Mammary epithelial cell (primary cell): ENCODE results near the gene EMCN.

Experiments
- EZH2 ChIP-seq: IDR thresholded peaks from 2 replicates; pipeline ENCODE4 v1.6.1; 2012; ENCODE audit warnings: low read length, inconsistent platforms, borderline replicate concordance
- TF ChIP-seq, protein P1 (sequence below), 2 donors: IDR thresholded peaks in 1 of 2; conservative IDR thresholded peaks in 1 of 2; 2 replicates each; pipeline ENCODE4 v1.5.1; 2011 to 2012; ENCODE audit warnings: inconsistent platforms in 2 of 2, low read length in 2 of 2, mild to moderate bottlenecking in 2 of 2, control low read depth in 1 of 2, low read depth in 1 of 2; ENCODE audit not compliant: insufficient read depth in 1 of 2; ENCODE audit errors: extremely low read depth in 1 of 2

GRCh38 chr4:100417565-100417964, 100.3 kb downstream of the EMCN start:
- TF ChIP-seq, protein P1, sequence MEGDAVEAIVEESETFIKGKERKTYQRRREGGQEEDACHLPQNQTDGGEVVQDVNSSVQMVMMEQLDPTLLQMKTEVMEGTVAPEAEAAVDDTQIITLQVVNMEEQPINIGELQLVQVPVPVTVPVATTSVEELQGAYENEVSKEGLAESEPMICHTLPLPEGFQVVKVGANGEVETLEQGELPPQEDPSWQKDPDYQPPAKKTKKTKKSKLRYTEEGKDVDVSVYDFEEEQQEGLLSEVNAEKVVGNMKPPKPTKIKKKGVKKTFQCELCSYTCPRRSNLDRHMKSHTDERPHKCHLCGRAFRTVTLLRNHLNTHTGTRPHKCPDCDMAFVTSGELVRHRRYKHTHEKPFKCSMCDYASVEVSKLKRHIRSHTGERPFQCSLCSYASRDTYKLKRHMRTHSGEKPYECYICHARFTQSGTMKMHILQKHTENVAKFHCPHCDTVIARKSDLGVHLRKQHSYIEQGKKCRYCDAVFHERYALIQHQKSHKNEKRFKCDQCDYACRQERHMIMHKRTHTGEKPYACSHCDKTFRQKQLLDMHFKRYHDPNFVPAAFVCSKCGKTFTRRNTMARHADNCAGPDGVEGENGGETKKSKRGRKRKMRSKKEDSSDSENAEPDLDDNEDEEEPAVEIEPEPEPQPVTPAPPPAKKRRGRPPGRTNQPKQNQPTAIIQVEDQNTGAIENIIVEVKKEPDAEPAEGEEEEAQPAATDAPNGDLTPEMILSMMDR (conservative IDR thresholded peaks at IDR 0.05 in 1 of 2, IDR thresholded peaks at IDR 0.05 in 1 of 2; ENCODE audit: extremely low read depth in 1 of 2, insufficient read depth in 1 of 2, low read depth in 1 of 2, low read length in 2 of 2), result no peak
- TF ChIP-seq EZH2, result no peak
